IMR-90 (cell line): ENCODE measurements around the gene TIGAR.

Experiments
- CEBPB ChIP-seq: IDR thresholded peaks from 2 replicates; pipeline ENCODE4 v1.6.1; 2012; ENCODE audit warnings: low read depth, low read length, improper control_type of control experiment
- FOS ChIP-seq: fragments of 150-350 bp; IDR thresholded peaks from 2 replicates; pipeline ENCODE4 v1.6.1; 2016; ENCODE audit warnings: low read depth, low read length
- MAFK ChIP-seq: IDR thresholded peaks from 2 replicates; pipeline ENCODE4 v1.6.1; 2012; ENCODE audit warnings: low read depth, low read length, improper control_type of control experiment
- MAZ ChIP-seq: IDR thresholded peaks from 2 replicates; pipeline ENCODE4 v1.6.1; 2012; ENCODE audit warnings: low read depth, mild to moderate bottlenecking, low read length, improper control_type of control experiment, moderate library complexity, borderline replicate concordance
- MXI1 ChIP-seq: IDR thresholded peaks from 2 replicates; pipeline ENCODE4 v1.6.1; 2012; ENCODE audit warnings: low read depth, mild to moderate bottlenecking, low read length, moderate library complexity, borderline replicate concordance
- POLR2A ChIP-seq: IDR thresholded peaks from 2 replicates; pipeline ENCODE4 v1.6.1; 2012; ENCODE audit warnings: mild to moderate bottlenecking, low read depth, low read length
- RAD21 ChIP-seq: IDR thresholded peaks from 2 replicates; pipeline ENCODE4 v1.6.1; 2012; ENCODE audit warnings: low read length, improper control_type of control experiment
- RCOR1 ChIP-seq: IDR thresholded peaks from 2 replicates; pipeline ENCODE4 v1.6.1; 2012; ENCODE audit warnings: mild to moderate bottlenecking, low read length, improper control_type of control experiment; ENCODE audit not compliant: insufficient replicate concordance
- RFX5 ChIP-seq: IDR thresholded peaks from 2 replicates; pipeline ENCODE4 v1.8.0; 2012; ENCODE audit warnings: low read depth, mild to moderate bottlenecking, low read length, moderate library complexity
- SMC3 ChIP-seq: fragments of 150-350 bp; IDR thresholded peaks from 2 replicates; pipeline ENCODE4 v1.6.1; 2016; ENCODE audit warnings: low read depth, mild to moderate bottlenecking, antibody characterized with exemption, low read length, moderate library complexity
- USF2 ChIP-seq: fragments of 150-350 bp; IDR thresholded peaks from 2 replicates; pipeline ENCODE4 v1.6.1; 2017; ENCODE audit warnings: mild to moderate bottlenecking, antibody characterized with exemption, low read length, low read depth
- TF ChIP-seq, protein P1 (sequence below): conservative IDR thresholded peaks from 2 replicates; pipeline ENCODE4 v1.5.1; 2012; ENCODE audit warnings: mild to moderate bottlenecking, low read depth, low read length, improper control_type of control experiment

DNA sequence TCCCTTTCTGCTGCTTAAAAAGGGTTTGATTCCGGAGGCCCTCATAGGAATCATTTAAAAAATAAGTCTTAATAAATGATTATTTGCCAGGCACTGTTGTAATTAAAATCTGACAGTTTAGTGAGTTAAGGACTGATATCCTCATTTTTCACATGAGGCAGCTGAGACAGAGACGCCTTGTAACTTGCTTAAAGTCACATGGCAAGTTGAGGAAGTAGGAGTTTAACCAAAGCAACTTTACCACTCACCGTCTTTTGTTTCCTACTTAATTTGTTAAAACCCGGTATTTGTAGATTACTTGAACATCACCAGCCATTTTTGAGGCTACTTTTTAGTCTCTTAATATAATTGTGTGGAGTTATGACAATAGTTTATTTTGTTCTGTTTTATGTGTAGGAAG lies 2.4 kb downstream of the TIGAR start:
- TF ChIP-seq, protein P1, sequence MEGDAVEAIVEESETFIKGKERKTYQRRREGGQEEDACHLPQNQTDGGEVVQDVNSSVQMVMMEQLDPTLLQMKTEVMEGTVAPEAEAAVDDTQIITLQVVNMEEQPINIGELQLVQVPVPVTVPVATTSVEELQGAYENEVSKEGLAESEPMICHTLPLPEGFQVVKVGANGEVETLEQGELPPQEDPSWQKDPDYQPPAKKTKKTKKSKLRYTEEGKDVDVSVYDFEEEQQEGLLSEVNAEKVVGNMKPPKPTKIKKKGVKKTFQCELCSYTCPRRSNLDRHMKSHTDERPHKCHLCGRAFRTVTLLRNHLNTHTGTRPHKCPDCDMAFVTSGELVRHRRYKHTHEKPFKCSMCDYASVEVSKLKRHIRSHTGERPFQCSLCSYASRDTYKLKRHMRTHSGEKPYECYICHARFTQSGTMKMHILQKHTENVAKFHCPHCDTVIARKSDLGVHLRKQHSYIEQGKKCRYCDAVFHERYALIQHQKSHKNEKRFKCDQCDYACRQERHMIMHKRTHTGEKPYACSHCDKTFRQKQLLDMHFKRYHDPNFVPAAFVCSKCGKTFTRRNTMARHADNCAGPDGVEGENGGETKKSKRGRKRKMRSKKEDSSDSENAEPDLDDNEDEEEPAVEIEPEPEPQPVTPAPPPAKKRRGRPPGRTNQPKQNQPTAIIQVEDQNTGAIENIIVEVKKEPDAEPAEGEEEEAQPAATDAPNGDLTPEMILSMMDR, result no peak
- no peak for TF ChIP-seq RAD21
- TF ChIP-seq POLR2A, result no peak
- TF ChIP-seq RFX5, result no peak
- TF ChIP-seq RCOR1, result no peak
- TF ChIP-seq USF2, result no peak
- TF ChIP-seq FOS, result no peak
- TF ChIP-seq MXI1, result no peak
- no peak for TF ChIP-seq MAZ
- no peak for TF ChIP-seq SMC3
- no peak for TF ChIP-seq CEBPB
- TF ChIP-seq MAFK, result no peak
